Hepatocyte (in vitro differentiated cells): Measurements from ENCODE around the gene LRRN4CL.
"Not testable (repeated sequence)": the region's sequence is repeated elsewhere in the genome, so short reads cannot be mapped to it uniquely, and the experiment has no call there.

Experiments used
- EZH2 ChIP-seq: fragments of 200-600 bp; sonication (generic); IDR thresholded peaks from 2 replicates; pipeline ENCODE4 v1.6.1; 2016; ENCODE audit warnings: antibody characterized with exemption, mild to moderate bottlenecking, borderline replicate concordance
- EZH2phosphoT487 ChIP-seq: fragments of 200-600 bp; sonication (generic); IDR thresholded peaks from one replicate; pipeline ENCODE4 v1.6.1; 2018; ENCODE audit warnings: antibody characterized with exemption, mild to moderate bottlenecking, low read depth, moderate library complexity; ENCODE audit not compliant: unreplicated experiment, severe bottlenecking
- TF ChIP-seq, protein P1 (sequence below): fragments of 200-600 bp; sonication (generic); IDR thresholded peaks from 2 replicates; pipeline ENCODE4 v1.5.1; 2016; ENCODE audit warnings: antibody characterized with exemption, mild to moderate bottlenecking; ENCODE audit not compliant: poor library complexity

DNA sequence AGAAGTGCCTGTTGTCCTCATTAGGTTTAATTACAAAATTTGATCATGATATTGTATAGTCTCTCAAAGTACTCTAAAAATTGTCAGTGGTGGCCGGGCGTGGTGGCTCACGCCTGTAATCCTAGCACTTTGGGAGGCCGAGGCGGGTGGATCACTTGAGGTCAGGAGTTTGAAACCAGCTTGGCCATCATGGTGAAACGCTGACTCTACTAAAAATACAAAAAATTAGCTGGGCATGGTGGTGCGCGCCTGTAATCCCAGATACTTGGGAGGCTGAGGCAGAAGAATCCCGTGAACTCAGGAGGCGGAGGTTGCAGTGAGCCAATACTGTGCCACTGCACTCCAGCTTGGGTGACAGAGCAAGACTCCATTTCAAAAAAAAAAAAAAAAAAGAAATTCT, 13.9 kb downstream of the LRRN4CL start:
- TF ChIP-seq, protein P1, sequence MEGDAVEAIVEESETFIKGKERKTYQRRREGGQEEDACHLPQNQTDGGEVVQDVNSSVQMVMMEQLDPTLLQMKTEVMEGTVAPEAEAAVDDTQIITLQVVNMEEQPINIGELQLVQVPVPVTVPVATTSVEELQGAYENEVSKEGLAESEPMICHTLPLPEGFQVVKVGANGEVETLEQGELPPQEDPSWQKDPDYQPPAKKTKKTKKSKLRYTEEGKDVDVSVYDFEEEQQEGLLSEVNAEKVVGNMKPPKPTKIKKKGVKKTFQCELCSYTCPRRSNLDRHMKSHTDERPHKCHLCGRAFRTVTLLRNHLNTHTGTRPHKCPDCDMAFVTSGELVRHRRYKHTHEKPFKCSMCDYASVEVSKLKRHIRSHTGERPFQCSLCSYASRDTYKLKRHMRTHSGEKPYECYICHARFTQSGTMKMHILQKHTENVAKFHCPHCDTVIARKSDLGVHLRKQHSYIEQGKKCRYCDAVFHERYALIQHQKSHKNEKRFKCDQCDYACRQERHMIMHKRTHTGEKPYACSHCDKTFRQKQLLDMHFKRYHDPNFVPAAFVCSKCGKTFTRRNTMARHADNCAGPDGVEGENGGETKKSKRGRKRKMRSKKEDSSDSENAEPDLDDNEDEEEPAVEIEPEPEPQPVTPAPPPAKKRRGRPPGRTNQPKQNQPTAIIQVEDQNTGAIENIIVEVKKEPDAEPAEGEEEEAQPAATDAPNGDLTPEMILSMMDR, result not testable (repeated sequence)
- not testable (repeated sequence) for TF ChIP-seq EZH2, EZH2phosphoT487
